DND-41 (cell line): ENCODE measurements around the gene GNG12.

Experiments
- EZH2 ChIP-seq: IDR thresholded peaks from 3 replicates; pipeline ENCODE4 v1.6.1; 2012; ENCODE audit warnings: borderline replicate concordance, low read depth, mild to moderate bottlenecking, moderate library complexity, low read length, inconsistent platforms; ENCODE audit not compliant: severe bottlenecking
- TF ChIP-seq, protein P1 (sequence below): IDR thresholded peaks from 2 replicates; pipeline ENCODE4 v1.5.1; 2012; ENCODE audit warnings: borderline replicate concordance, low read length, moderate library complexity, mild to moderate bottlenecking; ENCODE audit not compliant: poor library complexity, severe bottlenecking; ENCODE audit errors: extremely low read depth

DNA sequence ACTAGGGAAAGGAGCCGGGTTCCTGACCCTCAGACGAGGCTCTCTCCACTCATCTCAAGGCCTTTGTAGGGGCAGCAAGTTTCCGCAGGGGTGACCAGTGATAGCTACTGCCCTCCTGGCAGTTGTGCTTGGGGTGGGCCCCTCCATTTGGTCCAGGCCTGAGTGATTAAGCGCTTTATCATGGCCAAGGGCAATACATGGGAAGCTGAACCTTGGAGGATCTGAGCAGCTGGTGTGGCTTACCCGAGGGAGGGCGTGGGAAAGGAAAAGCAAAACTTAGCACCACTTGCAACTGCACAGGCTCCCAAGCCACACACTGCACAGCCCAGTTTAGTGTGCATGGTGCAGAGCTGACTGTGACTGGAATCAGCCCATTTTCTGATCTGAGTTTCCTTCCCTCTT lies 100.5 kb downstream of the GNG12 start:
- TF ChIP-seq, protein P1, sequence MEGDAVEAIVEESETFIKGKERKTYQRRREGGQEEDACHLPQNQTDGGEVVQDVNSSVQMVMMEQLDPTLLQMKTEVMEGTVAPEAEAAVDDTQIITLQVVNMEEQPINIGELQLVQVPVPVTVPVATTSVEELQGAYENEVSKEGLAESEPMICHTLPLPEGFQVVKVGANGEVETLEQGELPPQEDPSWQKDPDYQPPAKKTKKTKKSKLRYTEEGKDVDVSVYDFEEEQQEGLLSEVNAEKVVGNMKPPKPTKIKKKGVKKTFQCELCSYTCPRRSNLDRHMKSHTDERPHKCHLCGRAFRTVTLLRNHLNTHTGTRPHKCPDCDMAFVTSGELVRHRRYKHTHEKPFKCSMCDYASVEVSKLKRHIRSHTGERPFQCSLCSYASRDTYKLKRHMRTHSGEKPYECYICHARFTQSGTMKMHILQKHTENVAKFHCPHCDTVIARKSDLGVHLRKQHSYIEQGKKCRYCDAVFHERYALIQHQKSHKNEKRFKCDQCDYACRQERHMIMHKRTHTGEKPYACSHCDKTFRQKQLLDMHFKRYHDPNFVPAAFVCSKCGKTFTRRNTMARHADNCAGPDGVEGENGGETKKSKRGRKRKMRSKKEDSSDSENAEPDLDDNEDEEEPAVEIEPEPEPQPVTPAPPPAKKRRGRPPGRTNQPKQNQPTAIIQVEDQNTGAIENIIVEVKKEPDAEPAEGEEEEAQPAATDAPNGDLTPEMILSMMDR = no peak
- TF ChIP-seq EZH2 = no peak
